ENCODE data around the gene C1RL.
A peak's percentile ranks its signal among the peaks of the same experiment; 100 is the strongest.

C1RL gene

DNA sequence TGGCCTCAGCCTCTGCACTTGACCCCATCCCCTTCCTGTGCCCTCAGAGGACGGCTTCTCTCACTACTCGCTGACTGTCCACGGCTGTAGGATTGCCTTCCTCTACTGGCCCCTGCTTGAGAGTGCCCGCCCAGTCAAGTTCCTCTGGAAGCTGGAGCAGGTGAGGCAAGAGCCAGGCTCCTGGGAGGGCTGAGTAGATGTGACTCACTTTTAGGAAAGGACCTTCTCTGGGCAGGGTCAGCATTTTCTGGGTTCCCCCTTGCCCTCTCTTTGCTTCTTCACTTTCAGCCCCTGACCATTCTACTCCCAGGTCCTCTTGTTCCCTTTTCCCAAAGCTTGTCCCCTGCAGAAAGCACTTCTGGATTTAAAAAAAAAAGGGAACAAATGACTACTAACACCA is 28.9 kb upstream of the C1RL start:
- DNase-seq (ENCODE audit: low read depth in 2 of 2) = no peak

DNA sequence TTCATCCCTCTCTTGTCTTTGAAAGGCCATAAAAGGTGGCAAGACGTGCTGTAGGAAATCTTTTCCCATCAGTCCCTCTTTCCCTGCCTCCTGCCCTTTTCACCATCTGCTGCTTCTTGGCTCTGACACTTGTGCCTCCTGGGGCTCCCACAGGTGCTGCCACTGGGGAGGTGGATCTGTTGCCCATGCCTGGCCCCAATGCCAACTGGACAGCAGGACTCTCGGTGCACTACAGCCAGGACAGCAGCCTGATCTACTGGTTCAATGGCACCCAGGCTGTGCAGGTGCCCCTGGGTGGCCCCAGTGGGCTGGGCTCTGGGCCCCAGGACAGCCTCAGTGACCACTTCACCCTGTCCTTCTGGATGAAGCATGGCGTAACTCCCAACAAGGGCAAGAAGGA is 27.7 kb upstream of the C1RL start:
- no peak for DNase-seq (ENCODE audit: low read depth in 2 of 2)

GRCh38 chr12:7136071-7136470 is 27.1 kb upstream of the C1RL start:
- DNase-seq (ENCODE audit: low read depth in 2 of 2) = no peak

DNA sequence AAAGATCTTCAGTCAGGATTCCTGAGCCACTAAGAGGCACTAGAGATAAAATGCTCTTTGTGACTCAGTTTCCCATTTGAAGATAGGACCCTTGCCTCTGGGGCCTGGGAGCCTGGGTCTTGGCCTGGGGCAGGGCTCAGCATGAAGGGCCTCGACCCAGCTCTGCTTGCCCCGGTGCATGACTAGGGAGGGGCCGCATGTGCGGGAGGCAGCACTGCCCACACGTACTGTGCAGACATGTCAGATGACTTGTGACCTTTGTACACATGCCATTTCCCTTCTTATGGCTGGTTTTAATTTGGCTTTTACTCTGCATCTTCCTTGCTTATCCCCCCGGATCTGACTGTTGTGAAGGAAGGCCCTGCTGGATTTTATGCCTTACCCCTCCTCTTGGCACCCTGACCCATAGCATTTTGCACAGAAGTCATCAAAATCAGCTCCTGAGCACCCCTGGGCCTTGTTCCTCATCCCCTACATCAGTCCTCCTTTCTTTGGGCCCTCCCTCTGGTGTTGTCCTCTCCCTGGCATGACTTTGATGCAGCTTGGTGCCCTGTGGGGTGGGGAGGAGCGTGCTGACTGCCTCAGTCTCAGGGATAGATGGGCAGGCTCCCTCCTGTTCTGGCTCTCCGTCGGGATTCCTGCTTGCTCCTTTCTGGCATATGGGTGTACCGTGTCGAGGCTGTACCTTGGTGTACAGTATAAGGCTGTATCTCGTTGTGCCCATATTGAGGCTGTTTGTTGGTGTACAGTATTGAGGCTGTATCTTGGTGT is 25.6 kb upstream of the C1RL start:
- no peak for DNase-seq (ENCODE audit: low read depth in 2 of 2)

GRCh38 chr12:7131502-7131866 is 22.5 kb upstream of the C1RL start:
- DNase-seq (ENCODE audit: low read depth in 2 of 2) = no peak

- no peak for DNase-seq (ENCODE audit: low read depth in 2 of 2)
These were observed 21.9 kb upstream of the C1RL start for GRCh38 chr12:7130701-7131501.

- peak; percentile 64 to 82 for DNase-seq (ENCODE audit: low read depth in 2 of 2)
These were observed 21.1 kb upstream of the C1RL start, which contains the start of gene CLSTN3 for GRCh38 chr12:7129872-7130691. Gene CLSTN3 (plus strand): TSS chr12:7130371. CDS start chr12:7130649, 278 bp downstream.

GRCh38 chr12:7129287-7129871 is 20.4 kb upstream of the C1RL start:
- DNase-seq (ENCODE audit: low read depth in 2 of 2) = no peak

- DNase-seq (ENCODE audit: low read depth in 2 of 2) = no peak
These were observed 19.8 kb upstream of the C1RL start, which contains the start of gene RBP5 for GRCh38 chr12:7128681-7129286. Gene RBP5 (minus strand): TSS chr12:7128889. CDS start chr12:7128775, 114 bp downstream.

- no peak for DNase-seq (ENCODE audit: low read depth in 2 of 2)
These were observed 19.1 kb upstream of the C1RL start for GRCh38 chr12:7127916-7128626.

DNA sequence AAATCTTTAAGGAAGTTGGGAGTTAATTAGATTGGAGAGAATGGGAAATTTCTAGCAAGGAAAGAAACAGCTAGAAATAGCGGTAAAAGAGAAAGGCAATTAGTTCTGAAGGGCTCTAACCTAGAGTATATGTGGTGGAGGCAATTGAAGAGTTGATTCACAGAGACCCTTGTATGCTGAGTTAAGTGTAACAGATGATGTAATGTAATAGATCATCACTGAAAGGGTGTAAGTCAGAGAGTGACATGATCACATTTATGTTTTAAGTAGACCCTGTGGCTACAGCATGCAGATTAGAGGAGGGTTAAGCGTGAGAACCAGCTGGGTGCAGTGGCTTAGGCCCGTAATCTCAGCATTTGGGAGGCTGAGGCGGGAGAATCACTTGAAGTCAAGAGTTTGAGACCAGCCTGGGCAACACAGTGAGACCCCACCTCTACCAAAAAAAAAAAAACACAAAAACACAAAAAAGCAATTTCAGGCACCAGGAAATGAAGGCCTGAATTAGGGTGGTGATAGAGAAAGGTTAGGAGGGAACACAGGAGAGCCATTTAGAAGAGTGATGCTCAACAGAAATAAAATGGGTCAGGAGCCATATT is 16.7 kb upstream of the C1RL start:
- DNase-seq (ENCODE audit: low read depth in 2 of 2) = no peak

DNA sequence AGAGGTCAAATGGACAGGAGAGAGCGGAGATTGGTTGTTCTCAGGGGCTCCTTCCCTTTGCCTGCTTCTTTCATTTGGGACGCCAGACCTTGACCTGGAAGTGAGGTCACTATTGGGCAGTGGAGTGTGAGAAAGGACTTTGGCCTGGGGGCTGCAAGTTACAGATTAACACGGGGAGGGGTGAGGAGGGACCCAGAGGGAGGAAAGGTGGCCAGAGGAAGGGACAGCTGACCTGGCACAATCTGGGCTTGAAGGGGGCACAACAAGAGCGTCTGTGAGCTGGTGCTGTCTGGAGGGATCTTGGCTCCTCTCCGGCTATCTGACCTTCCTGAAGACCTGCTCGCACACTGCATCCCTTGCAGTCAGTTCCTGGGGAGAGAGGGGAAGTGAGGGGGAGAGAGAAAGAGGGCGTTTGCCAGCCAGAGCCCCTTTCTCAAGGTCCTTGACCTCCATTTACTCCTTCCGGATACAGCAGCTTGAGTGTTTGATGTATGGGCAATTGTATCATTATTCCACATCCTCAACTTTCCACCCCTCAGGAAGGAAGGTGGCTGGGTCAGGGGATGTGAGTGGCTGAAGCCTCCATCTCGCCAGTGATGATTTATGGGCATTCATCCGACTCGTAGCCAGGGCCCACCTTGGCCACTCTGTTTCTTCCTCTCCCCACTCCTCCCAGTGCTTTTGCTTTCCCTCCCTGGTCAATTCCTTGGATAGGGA is 14.9 kb upstream of the C1RL start:
- no peak for DNase-seq (ENCODE audit: low read depth in 2 of 2)

DNA sequence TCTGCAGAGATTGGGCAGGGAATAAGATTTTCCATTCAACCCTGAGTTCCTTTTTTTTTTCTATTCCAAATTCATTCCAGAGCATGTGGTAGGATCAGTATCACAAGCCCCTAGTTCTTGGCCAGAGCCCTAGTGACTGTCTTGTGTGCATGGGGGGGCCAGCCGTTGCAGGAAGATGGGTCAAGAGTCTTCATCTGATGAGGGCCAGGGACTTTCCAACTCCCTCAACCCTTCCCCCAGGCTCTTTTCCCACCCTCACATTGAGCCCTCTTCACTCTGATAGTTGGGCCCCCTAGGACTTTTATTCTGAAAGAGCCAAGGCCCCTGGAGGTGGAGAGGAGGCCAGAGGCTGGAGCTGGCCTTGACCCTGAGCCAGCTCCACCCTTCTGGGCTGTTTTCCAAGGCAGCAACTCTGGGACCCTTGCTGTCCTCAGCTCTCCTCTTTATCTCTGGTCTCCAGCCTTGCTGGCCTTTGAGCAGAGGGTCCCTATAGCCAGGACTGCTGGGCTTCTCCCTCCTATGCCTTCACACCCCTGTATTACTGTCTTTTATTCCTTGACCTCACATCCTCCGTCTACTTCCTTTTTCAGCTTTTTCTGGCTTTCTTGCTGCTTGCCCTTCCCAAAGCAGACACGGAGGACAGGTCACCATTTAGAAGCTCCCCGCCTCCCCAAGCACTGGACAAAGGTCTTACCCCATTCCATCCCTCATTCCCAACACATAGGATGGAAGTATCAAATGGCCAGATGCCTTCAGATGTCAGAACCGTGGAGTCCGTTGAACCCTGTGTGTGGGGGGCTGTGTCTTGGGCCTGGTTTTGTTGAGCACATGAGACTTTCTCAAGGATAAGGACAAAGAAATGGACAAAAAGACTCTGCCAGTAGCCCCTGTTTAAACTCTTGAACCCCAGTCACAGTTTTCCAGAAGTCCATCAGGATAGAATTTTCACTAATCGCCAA is 14.1 kb upstream of the C1RL start:
- DNase-seq (ENCODE audit: low read depth in 2 of 2) = no peak

GRCh38 chr12:7121324-7121723 is 12.3 kb upstream of the C1RL start:
- DNase-seq (ENCODE audit: low read depth in 2 of 2) = no peak

- DNase-seq (ENCODE audit: low read depth in 2 of 2) = no peak
These were observed 11.2 kb upstream of the C1RL start for GRCh38 chr12:7120166-7120565.

DNA sequence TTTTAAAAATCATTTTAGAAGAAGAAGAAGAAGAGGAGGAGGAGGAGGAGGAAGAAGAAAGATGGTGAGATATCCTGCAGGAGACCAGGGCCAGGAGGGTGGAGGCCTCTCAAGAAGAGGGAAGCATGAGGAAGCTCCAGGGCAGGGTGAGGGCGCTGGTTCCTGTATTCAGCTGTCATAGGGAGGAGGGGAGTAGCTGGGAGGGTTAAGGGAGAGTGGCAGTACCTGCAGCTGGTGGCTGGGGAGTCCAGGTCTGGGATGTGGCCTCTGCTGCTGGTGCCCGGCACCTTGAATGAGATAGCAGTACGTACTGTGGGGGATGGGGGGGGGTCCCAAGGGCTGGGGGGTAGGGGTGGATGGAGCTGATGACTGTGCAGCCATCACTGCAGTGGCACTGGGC is 9.9 kb upstream of the C1RL start:
- no peak for DNase-seq (ENCODE audit: low read depth in 2 of 2)

GRCh38 chr12:7117670-7118069 is 8.7 kb upstream of the C1RL start:
- no peak for DNase-seq (ENCODE audit: low read depth in 2 of 2)

- no peak for DNase-seq (ENCODE audit: low read depth in 2 of 2)
These were observed 7.9 kb upstream of the C1RL start for GRCh38 chr12:7116916-7117315.

- no peak for DNase-seq (ENCODE audit: low read depth in 2 of 2)
These were observed 7.2 kb upstream of the C1RL start for GRCh38 chr12:7116196-7116595.
